Right atrium auricular region (tissue), 2 donors: ENCODE results near the gene BMPR1B. TPM values are rescaled to one million over a fixed set of nuclear protein-coding genes. Genes with fewer than 3 reads are reported as not detected.
A peak's percentile ranks its signal among the peaks of the same experiment; 100 is the strongest.

Experiments used
- DNase-seq: peaks from one replicate; pipeline ENCODE4 v3.0.0-alpha.2; 2019; ENCODE audit warnings: low spot score
- H3K27ac ChIP-seq, 2 donors: fragments of 200-600 bp; sonication (generic); 1 replicate in 1 of 2; 2 replicates in 1 of 2; pipeline ENCODE4 v1.5.1; 2016 to 2019
- H3K27me3 ChIP-seq, 2 donors: fragments of 200-600 bp; sonication (generic); one replicate each; pipeline versions ENCODE4 v1.5.1 to v1.6.0; 2017 to 2019
- H3K36me3 ChIP-seq: fragments of 200-600 bp; sonication (generic); one replicate; pipeline ENCODE4 v1.5.1; 2016
- H3K4me1 ChIP-seq, 2 donors: fragments of 200-600 bp; sonication (generic); one replicate each; pipeline versions ENCODE4 v1.5.1 to v1.6.0; 2017 to 2019
- H3K4me3 ChIP-seq, 2 donors: fragments of 200-600 bp; sonication (generic); 1 replicate in 1 of 2; 2 replicates in 1 of 2; pipeline ENCODE4 v1.5.1; 2017 to 2019; ENCODE audit warnings: mild to moderate bottlenecking in 1 of 2, moderate library complexity in 1 of 2
- H3K9me3 ChIP-seq, 2 donors: fragments of 200-600 bp; sonication (generic); one replicate each; pipeline ENCODE4 v1.5.1; 2019
- total RNA-seq, 2 donors: library from RNA; depleted of rRNA; stranded (reverse); fragments of >200 nt; gene quantifications; one replicate each; pipeline ENCODE4 v1.1.0, GENCODE V29; 2016
- TF ChIP-seq, protein P1 (sequence below), 2 donors: fragments of 200-600 bp; sonication (generic); IDR thresholded peaks; one replicate each; pipeline ENCODE4 v1.5.1; 2019; ENCODE audit warnings: antibody characterized with exemption in 2 of 2

BMPR1B gene
- 1 to 10 TPM in 1 of 2 donors, under 1 TPM in 1; 0.82 to 1.4 TPM for total RNA-seq

DNA sequence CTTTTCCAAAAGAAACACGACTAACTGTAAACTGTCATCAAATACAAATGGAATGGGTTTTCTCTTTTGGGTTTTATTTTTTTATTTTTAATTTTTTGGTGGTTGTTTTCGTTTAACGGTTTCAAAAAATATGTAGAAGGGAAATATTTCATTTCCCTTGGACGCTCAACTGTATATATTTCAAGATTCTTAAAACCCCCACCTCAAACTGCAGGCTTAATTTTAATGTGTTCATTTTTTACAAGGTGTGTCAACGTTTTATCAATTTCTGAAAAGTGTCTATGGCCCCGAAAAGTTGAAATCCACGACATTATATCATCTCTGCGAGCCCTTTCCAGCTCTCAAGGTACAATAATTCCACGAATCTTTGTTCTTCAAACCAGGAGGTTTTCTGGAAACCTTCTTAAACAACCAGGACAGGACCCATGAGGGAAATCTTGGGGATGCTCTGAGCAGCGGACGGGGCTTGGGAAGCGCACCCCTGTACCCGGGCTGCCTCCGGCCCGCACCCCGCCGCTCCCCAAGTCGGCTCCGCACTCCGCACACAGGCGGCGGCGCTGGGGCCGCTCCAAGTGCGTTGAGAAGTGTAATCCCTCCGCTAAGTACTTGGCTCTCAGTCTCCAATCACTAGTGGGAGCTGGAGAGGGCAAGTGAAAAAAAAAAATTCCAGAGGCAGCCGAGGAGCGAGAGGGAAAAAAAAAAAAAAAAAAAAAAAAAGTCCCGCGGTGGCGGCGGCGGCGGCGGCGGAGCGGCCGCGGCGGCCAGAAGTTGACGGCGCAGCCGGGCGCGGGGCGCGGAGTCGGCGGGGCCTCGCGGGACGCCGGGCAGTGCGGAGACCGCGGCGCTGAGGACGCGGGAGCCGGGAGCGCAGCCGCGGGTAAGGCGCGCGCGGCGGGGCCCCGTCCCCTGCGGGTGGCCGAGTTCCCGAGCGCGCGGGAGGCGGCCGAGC is at the start of gene BMPR1B:
Gene BMPR1B, plus strand, starts transcription at position 764 of the 949 bp plus-strand sequence. CDS start 346,470 bp downstream, outside the sequence.
- H3K36me3 ChIP-seq: no peaks in the 10 kb centered on the region
- no peak within 1 kb of the TSS for H3K27ac ChIP-seq
- no peak for DNase-seq
- H3K4me3 ChIP-seq: peak within 1 kb of the TSS; percentile 31 to 57
- H3K4me1 ChIP-seq: peaks cover 0 to 10% of the 10 kb centered on the region in 2 donors
- H3K27me3 ChIP-seq: peaks cover 5 to 8% of the 10 kb centered on the region in 2 donors
- TF ChIP-seq, protein P1, sequence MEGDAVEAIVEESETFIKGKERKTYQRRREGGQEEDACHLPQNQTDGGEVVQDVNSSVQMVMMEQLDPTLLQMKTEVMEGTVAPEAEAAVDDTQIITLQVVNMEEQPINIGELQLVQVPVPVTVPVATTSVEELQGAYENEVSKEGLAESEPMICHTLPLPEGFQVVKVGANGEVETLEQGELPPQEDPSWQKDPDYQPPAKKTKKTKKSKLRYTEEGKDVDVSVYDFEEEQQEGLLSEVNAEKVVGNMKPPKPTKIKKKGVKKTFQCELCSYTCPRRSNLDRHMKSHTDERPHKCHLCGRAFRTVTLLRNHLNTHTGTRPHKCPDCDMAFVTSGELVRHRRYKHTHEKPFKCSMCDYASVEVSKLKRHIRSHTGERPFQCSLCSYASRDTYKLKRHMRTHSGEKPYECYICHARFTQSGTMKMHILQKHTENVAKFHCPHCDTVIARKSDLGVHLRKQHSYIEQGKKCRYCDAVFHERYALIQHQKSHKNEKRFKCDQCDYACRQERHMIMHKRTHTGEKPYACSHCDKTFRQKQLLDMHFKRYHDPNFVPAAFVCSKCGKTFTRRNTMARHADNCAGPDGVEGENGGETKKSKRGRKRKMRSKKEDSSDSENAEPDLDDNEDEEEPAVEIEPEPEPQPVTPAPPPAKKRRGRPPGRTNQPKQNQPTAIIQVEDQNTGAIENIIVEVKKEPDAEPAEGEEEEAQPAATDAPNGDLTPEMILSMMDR (IDR thresholded peaks at IDR 0.05): no peak
- H3K9me3 ChIP-seq: no peaks in the 10 kb centered on the region

DNA sequence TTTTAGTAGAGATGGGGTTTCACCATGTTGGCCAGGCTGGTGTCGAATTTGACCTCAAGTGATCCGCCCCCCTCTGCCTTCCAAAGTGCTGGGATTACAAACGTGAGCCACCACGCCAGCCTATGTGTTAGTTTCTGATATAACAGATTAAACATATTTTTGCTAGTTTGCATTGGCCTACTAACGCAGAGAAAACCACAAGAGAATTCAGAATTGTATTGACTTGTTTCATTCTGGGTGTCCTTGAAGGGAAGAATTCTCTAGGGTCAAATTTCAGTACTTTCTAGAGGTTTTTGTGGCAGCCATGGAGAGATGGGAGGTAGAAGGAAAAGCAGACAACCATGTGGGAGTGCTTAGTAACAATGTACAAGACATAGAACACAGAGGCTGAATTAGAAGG is 46.1 kb upstream of the BMPR1B start:
- TF ChIP-seq, protein P1 (IDR thresholded peaks at IDR 0.05): no peak
- no peaks in the 10 kb centered on the region for H3K36me3 ChIP-seq
- no peaks in the 10 kb centered on the region for H3K9me3 ChIP-seq
- H3K27ac ChIP-seq: no peak overlapping the region
- no peak overlapping the region for H3K4me3 ChIP-seq
- DNase-seq: no peak
- H3K4me1 ChIP-seq: no peaks in the 10 kb centered on the region
- H3K27me3 ChIP-seq: no peaks in the 10 kb centered on the region

DNA sequence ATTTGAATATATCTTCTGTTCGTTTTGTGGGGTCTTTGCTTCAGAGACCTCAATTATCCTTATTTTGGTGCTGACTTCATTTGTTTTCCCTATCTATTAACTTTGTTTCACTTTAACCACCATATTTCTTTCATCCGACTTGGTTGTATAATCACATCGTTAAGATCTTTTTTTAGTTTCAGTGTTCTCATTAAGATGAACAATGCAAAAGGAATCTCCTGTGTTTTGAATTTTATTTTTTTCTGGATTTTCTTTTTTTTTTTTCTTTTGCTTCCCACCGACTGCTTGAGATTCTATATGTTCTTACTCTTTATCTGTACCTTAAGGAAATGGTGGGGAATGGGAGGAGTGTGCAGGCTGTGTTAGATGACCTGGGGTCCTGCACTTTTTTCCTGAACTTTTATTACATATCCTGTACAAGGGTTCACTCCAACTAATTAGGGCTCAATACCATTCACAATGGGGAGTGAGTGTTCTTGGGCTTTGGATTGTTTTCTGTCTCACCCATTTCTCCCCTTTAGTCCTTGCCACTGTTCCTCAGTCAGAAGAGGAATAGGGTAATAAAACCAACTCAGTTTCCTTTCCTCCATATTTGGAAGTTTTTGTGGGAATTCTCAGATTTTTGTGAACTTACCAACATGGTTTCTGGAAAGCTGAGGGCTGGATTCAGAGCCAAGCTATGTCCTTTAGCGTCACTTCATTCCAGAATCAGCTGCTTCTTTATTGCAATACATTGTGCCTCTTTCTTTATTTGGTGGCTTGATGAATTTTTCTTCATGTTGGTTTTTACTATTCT is 43.2 kb upstream of the BMPR1B start:
- H3K27ac ChIP-seq: no peak overlapping the region
- TF ChIP-seq, protein P1 (IDR thresholded peaks at IDR 0.05): no peak
- no peak for DNase-seq
- H3K27me3 ChIP-seq: no peaks in the 10 kb centered on the region
- H3K9me3 ChIP-seq: peaks cover 0 to 8% of the 10 kb centered on the region in 2 donors
- H3K4me3 ChIP-seq: no peak overlapping the region
- no peaks in the 10 kb centered on the region for H3K36me3 ChIP-seq
- no peaks in the 10 kb centered on the region for H3K4me1 ChIP-seq

- TF ChIP-seq, protein P1 (IDR thresholded peaks at IDR 0.05): no peak
- no peaks in the 10 kb centered on the region for H3K27me3 ChIP-seq
- no peak overlapping the region for H3K27ac ChIP-seq
- peaks cover 0 to 10% of the 10 kb centered on the region in 2 donors for H3K9me3 ChIP-seq
- H3K4me3 ChIP-seq: no peak overlapping the region
- H3K36me3 ChIP-seq: no peaks in the 10 kb centered on the region
- no peak for DNase-seq
- H3K4me1 ChIP-seq: no peaks in the 10 kb centered on the region
These were observed 42.0 kb upstream of the BMPR1B start for GRCh38 chr4:94715726-94716125.

- peaks cover 0 to 10% of the 10 kb centered on the region in 2 donors for H3K9me3 ChIP-seq
- H3K27me3 ChIP-seq: no peaks in the 10 kb centered on the region
- H3K36me3 ChIP-seq: no peaks in the 10 kb centered on the region
- no peaks in the 10 kb centered on the region for H3K4me1 ChIP-seq
- no peak overlapping the region for H3K4me3 ChIP-seq
- TF ChIP-seq, protein P1 (IDR thresholded peaks at IDR 0.05): no peak
- H3K27ac ChIP-seq: no peak overlapping the region
- no peak for DNase-seq
These were observed 36.4 kb upstream of the BMPR1B start for GRCh38 chr4:94721310-94721709.
